Hepatocyte (in vitro differentiated cells): ENCODE data around the gene CGB7. TPM values are rescaled to one million over a fixed set of nuclear protein-coding genes. Genes with fewer than 3 reads are reported as not detected.

Experiments used
- DNase-seq: peaks from one replicate; pipeline ENCODE4 v3.0.0-alpha.2; 2016; ENCODE audit warnings: low spot score
- H2AFZ ChIP-seq: fragments of 200-600 bp; sonication (generic); 2 replicates; pipeline ENCODE4 v1.6.0; 2016; ENCODE audit warnings: antibody characterized with exemption, mild to moderate bottlenecking
- H3K27ac ChIP-seq: fragments of 200-600 bp; sonication (generic); 2 replicates; pipeline ENCODE4 v1.5.1; 2016; ENCODE audit warnings: mild to moderate bottlenecking
- H3K27me3 ChIP-seq: fragments of 200-600 bp; sonication (generic); 2 replicates; pipeline ENCODE4 v1.6.1; 2016
- H3K36me3 ChIP-seq: fragments of 200-600 bp; sonication (generic); replicated peaks from 2 replicates; pipeline ENCODE4 v1.5.1; 2016; ENCODE audit warnings: low read depth; ENCODE audit not compliant: insufficient read depth
- H3K4me1 ChIP-seq: fragments of 200-600 bp; sonication (generic); 2 replicates; pipeline ENCODE4 v1.5.1; 2016; ENCODE audit warnings: mild to moderate bottlenecking, moderate library complexity; ENCODE audit not compliant: insufficient read depth
- H3K4me2 ChIP-seq: fragments of 200-600 bp; sonication (generic); 2 replicates; pipeline ENCODE4 v1.6.0; 2016
- H3K4me3 ChIP-seq: fragments of 200-600 bp; sonication (generic); 2 replicates; pipeline ENCODE4 v1.5.1; 2016; ENCODE audit warnings: mild to moderate bottlenecking
- H3K79me2 ChIP-seq: fragments of 200-600 bp; sonication (generic); 2 replicates; pipeline ENCODE4 v1.6.0; 2017; ENCODE audit warnings: mild to moderate bottlenecking
- H3K9me2 ChIP-seq: fragments of 200-600 bp; sonication (generic); replicated peaks from 2 replicates; pipeline ENCODE4 v1.6.0; 2017; ENCODE audit warnings: mild to moderate bottlenecking; ENCODE audit not compliant: insufficient read depth
- H3K9me3 ChIP-seq: fragments of 200-600 bp; sonication (generic); 2 replicates; pipeline ENCODE4 v1.5.1; 2016; ENCODE audit warnings: low read depth, mild to moderate bottlenecking
- H4K20me1 ChIP-seq: fragments of 200-600 bp; sonication (generic); 2 replicates; pipeline ENCODE4 v1.6.0; 2016; ENCODE audit warnings: mild to moderate bottlenecking; ENCODE audit not compliant: insufficient read depth, poor library complexity, severe bottlenecking
- EZH2 ChIP-seq: fragments of 200-600 bp; sonication (generic); IDR thresholded peaks from 2 replicates; pipeline ENCODE4 v1.6.1; 2016; ENCODE audit warnings: antibody characterized with exemption, mild to moderate bottlenecking, borderline replicate concordance
- EZH2phosphoT487 ChIP-seq: fragments of 200-600 bp; sonication (generic); IDR thresholded peaks from one replicate; pipeline ENCODE4 v1.6.1; 2018; ENCODE audit warnings: antibody characterized with exemption, mild to moderate bottlenecking, low read depth, moderate library complexity; ENCODE audit not compliant: unreplicated experiment, severe bottlenecking
- WGBS: methylation state at CpG from one replicate; pipeline ENCODE4 v1.1.6; 2016; ENCODE audit warnings: low lambda C conversion rate; ENCODE audit errors: missing lambda C conversion rate; 5-methylcytosine and 5-hydroxymethylcytosine counted together
- polyA plus RNA-seq: library from polyadenylated mRNA; unstranded; fragments of >200 nt; fragmentation: Nextera tagmentation; extraction: Ambion mirVana; gene quantifications from 2 replicates; pipeline ENCODE4 v1.2.1, GENCODE V29; 2016
- total RNA-seq: library from RNA; depleted of rRNA; stranded (reverse); fragments of >200 nt; gene quantifications from 2 replicates; pipeline ENCODE4 v1.2.3, GENCODE V29; 2014
- TF ChIP-seq, protein P1 (sequence below): fragments of 200-600 bp; sonication (generic); IDR thresholded peaks from 2 replicates; pipeline ENCODE4 v1.5.1; 2016; ENCODE audit warnings: antibody characterized with exemption, mild to moderate bottlenecking; ENCODE audit not compliant: poor library complexity

The CGB7 gene
- total RNA-seq (0.76 TPM in 1 of 2 replicates, not detected in the other), polyA plus RNA-seq (1.6 and 4.1 TPM in 2 replicates)

DNA sequence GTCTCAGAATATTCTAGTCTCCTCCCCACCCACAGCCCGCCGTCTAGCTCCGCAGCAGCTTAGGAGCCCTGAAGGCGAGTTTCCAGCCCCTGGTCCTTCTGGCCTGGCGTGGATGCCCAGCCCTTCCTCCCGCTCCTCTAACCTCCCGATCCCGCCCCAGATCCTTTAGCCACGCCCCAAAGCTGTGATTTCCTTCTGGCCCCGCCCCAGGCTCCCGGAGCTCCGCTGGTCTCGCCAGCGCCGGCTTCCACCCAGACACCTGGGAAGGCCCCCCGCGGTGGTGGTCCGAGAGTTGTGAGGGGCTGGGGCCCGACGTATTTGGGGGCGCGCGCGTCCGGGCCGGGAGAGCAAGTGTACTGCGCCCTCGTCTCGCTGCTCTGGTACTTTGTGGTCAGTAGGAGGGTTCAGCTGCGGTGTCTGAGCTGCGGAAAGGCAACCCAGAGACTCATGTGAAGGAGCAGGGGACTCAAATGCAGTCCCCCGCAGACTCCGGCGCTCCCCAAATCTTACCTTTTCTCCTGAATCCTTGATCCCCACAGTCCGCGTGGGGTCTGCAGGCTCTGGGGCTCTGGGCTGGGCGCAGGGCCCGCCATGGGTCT lies at the start of gene CGB7:
TSS of gene CGB7 (minus strand) at position 114 of the 599 bp plus-strand sequence. CDS start 2,374 bp downstream, outside the sequence.
- WGBS: 16% methylated on average over 34 of the region's 38 CpGs
- peak; percentile 78 for DNase-seq
- peak within 1 kb of the TSS; percentile 99 for H3K4me2 ChIP-seq

DNA sequence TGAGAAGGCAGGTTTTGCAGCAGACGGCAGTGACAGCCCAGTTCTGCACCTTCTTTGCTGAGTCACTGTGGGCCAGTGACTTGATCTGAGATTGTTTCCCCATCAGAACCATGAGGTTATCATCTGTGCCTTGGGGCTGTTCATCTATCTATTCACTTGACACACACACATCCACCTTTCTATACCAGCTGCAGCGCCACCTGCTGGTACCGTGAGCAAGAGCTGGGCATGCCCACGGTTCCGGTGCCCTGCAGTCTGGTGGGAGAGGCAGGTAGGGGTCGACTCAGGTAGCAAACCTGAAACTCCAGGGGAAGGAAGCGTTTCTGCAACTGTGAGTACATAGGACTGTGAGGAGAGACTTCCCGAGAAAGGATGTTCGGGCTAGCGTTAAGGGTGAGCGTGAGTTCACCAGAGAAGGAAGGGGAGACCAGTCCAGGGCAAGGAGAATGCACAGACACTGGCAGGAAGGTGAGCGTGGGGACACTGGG lies 49.1 kb upstream of the CGB7 start:
- H3K79me2 ChIP-seq: no peaks in the 10 kb centered on the region
- DNase-seq: peak; percentile 71
- H4K20me1 ChIP-seq: peaks cover 18% of the 10 kb centered on the region
- H3K36me3 ChIP-seq: no peaks in the 10 kb centered on the region
- no peak overlapping the region for H3K4me3 ChIP-seq
- 74% methylated on average over 12 of the region's 12 CpGs for whole genome bisulfite sequencing
- H3K9me3 ChIP-seq: no peaks in the 10 kb centered on the region
- H3K4me1 ChIP-seq: no peaks in the 10 kb centered on the region
- no peak overlapping the region for H2AFZ ChIP-seq
- no peak for TF ChIP-seq EZH2
- no peak for TF ChIP-seq EZH2phosphoT487
- TF ChIP-seq, protein P1, sequence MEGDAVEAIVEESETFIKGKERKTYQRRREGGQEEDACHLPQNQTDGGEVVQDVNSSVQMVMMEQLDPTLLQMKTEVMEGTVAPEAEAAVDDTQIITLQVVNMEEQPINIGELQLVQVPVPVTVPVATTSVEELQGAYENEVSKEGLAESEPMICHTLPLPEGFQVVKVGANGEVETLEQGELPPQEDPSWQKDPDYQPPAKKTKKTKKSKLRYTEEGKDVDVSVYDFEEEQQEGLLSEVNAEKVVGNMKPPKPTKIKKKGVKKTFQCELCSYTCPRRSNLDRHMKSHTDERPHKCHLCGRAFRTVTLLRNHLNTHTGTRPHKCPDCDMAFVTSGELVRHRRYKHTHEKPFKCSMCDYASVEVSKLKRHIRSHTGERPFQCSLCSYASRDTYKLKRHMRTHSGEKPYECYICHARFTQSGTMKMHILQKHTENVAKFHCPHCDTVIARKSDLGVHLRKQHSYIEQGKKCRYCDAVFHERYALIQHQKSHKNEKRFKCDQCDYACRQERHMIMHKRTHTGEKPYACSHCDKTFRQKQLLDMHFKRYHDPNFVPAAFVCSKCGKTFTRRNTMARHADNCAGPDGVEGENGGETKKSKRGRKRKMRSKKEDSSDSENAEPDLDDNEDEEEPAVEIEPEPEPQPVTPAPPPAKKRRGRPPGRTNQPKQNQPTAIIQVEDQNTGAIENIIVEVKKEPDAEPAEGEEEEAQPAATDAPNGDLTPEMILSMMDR: peak; percentile 80
- no peaks in the 10 kb centered on the region for H3K9me2 ChIP-seq
- H3K27me3 ChIP-seq: no peaks in the 10 kb centered on the region
- no peak overlapping the region for H3K27ac ChIP-seq
- no peak overlapping the region for H3K4me2 ChIP-seq

More for the DNA sequence above, at the start of gene CGB7:
- Histone ChIP-seq H3K9me2 (no peaks in the 10 kb centered on the region), H3K4me1 (peaks cover 17% of the 10 kb centered on the region), H3K79me2 (no peaks in the 10 kb centered on the region), H3K27ac (no peak within 1 kb of the TSS), H3K36me3 (no peaks in the 10 kb centered on the region), H4K20me1 (no peaks in the 10 kb centered on the region), H3K27me3 (peaks cover 9% of the 10 kb centered on the region), H2AFZ (no peak within 1 kb of the TSS), H3K9me3 (no peaks in the 10 kb centered on the region), H3K4me3 (peak within 1 kb of the TSS; percentile 36)
- TF ChIP-seq EZH2phosphoT487: no peak
- no peak for TF ChIP-seq EZH2
- TF ChIP-seq, protein P1: no peak

DNA sequence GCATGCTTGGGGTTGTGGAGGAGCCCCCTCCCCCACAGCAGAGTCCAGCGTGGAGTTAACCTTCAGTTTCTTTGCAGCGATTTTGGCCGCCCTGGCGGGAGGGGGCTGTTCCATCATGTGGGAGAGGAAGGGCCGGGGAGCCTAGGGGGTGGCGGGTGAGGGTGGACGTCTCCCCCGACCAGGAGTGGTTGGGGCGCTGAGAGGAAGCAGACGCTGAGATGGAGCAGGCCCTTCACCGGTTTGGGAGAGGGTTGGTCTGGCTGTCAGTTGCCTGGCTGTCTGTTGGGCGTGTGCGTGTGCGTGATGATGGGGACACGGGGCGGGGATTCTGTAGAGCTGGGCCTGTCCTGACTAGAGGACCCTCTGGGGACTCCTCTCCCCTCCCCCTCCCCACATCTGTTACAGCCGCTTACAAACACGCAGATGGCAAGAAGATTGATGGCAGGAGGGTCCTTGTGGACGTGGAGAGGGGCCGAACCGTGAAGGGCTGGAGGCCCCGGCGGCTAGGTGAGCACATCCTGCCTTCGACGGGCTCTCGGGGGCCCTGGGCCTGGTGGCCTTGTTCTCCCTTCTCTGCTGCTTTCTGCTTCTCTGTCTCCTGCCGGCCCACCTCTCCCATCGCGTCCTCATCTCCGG lies 46.8 kb upstream of the CGB7 start:
- Histone ChIP-seq H3K4me2 (no peak overlapping the region), H3K27ac (no peak overlapping the region), H3K9me3 (no peaks in the 10 kb centered on the region), H3K9me2 (no peaks in the 10 kb centered on the region), H3K4me3 (no peak overlapping the region), H4K20me1 (peaks cover 26% of the 10 kb centered on the region), H2AFZ (no peak overlapping the region), H3K4me1 (no peaks in the 10 kb centered on the region), H3K36me3 (no peaks in the 10 kb centered on the region), H3K27me3 (no peaks in the 10 kb centered on the region), H3K79me2 (peaks cover 10% of the 10 kb centered on the region)
- TF ChIP-seq EZH2phosphoT487 (no peak), EZH2 (no peak)
- TF ChIP-seq, protein P1: no peak
- no peak for DNase-seq
- WGBS: 83% methylated on average over 27 of the region's 30 CpGs
